HG03095 (cell line): ENCODE results near the gene GRIK4.
A peak's percentile ranks its signal among the peaks of the same experiment; 100 is the strongest.

Experiments
- ATAC-seq: cut with Tn5 transposase; IDR thresholded peaks from one replicate; pipeline ENCODE4 v1.9.1; 2021; ENCODE audit warnings: moderate library complexity; ENCODE audit not compliant: unreplicated experiment

GRIK4 gene

DNA sequence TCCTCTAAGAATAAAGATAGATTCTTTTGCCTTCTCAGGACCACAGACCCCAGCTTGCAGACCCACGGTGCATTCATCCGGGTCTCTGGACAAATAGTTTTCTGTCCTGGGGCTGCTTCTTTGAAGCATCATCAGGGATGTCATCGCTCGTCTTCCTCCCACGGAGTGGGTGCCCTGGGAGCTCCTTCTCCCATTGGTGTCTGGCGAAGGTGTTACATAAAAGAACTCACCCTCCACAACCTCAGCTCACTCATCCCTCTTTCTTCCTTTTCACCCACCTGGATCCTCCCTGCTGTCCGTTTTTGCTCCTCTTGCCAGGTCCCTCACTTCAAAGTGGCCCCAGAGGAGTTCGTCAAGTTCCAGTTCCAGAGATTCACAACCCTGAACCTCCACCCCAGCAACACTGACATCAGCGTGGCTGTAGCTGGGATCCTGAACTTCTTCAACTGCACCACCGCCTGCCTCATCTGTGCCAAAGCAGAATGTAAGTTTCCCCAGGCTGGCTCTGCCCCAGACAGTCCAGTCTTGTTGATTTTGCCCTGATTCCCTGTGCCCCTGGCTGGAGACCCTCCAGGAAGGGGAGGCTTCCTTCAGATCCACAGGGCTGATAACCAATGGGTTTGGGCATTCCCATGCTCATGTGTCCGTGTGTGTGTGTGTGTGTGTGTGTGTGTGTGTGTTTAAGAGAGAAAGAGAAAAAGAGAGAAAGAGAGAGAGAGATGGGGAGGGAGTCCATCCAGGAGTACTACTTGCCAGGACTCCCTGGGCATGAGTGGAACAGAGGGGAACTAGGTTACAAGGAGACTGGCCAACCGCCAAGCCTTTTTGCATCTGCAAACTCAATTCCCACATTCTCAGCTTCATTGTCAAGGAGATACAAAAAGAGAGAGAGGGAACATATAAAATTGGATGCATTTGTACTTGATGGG lies 308.2 kb downstream of the GRIK4 start:
- ATAC-seq, result no peak

DNA sequence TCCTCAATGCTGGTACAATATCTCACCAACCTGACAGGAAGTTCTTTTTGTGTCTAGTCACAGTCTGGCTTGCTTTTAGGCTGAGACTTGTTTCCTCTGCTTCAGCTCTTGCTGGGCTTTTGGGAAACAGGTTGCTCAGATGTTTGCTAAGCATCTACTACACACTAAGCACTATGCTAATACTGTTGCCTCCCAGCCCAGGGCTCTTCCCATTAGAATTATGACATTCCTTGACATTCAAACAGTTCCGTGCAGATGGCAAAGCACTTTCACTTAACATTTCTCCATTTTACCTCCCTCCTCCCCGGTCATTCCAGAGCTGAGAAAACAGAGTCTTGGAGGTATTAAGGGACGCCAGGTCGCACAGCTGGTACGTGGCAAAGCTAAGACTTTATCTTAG lies 311.6 kb downstream of the GRIK4 start:
- ATAC-seq, result no peak

DNA sequence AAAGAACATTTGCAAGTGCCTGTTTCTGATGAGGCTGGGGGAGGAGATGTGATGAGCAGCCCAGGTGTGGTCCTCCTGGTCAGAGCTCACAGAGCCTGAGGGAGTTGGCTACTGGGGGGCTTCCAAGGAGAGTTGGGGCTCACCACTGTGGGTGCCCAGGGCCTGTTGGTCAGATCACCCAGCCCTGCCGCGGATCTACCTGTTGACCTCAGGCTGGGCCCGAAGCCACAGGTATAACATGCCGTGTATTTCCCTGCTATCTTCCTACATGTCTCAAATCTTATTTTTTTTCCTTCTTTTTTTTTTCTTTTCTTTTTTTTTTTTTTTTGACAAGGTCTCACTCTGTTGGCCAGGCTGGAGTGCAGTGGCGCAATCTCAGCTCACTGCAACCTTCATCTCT lies 312.7 kb downstream of the GRIK4 start:
- no peak for ATAC-seq

DNA sequence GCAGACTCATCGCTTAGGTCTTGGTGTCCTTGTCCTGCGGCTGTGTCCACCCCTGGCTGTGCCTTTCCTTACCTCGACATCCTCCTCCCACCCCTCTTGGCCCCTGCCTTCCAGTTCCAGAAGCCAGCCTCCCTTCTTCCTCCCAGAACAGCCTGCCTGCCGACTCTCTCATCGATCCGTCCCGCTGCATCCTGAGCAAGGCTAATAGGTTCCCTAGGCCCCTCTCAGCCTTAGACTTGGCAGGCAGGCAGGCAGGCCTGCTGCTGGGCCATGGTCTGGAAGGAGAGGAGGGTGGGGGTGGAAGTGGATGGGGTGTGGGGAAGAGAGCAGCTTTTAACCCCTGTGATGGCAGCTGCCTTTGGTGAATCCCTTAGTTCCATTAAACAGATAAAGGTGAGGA lies 315.6 kb downstream of the GRIK4 start:
- ATAC-seq, result no peak

DNA sequence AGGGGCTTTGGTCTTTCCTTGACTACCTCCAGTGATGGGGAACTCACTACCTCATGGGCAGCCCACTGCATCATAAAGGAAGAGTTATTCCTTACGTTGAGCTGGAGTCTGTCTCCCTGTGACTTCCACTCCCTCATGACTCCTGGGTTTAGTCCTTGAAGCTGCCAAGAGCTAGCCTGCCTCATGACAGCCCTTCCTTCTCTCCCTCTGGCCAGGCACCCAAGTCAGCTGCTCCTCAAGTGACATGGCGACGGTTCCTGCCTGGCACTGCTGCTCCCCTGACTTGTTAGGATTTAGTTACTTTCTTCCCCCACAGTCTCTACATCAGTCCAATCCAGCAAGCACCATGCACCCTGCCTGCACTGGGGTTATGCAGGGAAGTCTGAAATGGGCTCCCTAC lies 316.3 kb downstream of the GRIK4 start:
- no peak for ATAC-seq

DNA sequence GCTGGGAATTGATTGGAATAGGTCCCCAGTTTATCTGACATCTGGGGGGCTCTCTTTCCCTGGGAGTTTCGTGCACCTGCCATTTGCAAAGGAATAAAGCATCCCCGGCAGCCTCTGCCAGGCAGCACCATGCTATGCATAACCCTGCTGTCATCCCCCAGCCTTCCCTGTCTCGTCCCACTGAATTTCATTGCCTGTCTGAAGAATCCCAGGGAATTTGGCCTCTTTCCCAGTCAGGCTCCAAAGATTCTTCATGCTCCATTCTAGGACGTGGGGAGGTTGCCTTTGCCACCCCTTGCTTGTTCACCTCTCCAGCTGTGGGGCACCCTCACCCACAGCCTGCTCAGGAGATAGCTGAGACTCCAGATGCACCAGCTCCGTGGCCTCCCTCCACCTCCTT lies 317.3 kb downstream of the GRIK4 start:
- ATAC-seq, result no peak

DNA sequence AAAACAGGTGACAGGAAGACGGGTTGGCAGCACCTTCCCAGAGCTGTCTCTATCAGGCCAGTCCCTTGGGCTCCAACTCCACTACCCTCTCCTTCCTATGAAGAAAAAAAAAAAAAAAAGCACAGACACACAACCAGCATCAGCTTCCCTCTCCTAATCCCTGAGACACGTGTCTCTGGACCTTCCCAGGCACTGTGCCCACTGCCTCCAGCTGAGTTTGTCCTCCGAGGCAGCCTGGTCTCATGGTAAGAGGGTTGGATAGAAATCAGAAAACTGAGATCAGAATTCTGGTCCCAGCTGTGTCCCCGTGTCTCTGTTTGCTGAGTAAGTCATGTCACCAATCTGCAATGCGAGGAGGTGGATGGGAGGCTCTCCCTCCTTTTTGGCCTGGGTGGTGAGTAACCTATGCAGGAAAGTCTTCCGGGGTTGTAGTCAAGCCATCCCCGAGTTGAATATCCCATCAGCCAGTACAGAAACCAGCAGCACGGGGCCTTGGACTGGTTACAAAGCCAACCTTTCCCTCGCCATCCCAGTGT lies 318.6 kb downstream of the GRIK4 start:
- ATAC-seq, result no peak

DNA sequence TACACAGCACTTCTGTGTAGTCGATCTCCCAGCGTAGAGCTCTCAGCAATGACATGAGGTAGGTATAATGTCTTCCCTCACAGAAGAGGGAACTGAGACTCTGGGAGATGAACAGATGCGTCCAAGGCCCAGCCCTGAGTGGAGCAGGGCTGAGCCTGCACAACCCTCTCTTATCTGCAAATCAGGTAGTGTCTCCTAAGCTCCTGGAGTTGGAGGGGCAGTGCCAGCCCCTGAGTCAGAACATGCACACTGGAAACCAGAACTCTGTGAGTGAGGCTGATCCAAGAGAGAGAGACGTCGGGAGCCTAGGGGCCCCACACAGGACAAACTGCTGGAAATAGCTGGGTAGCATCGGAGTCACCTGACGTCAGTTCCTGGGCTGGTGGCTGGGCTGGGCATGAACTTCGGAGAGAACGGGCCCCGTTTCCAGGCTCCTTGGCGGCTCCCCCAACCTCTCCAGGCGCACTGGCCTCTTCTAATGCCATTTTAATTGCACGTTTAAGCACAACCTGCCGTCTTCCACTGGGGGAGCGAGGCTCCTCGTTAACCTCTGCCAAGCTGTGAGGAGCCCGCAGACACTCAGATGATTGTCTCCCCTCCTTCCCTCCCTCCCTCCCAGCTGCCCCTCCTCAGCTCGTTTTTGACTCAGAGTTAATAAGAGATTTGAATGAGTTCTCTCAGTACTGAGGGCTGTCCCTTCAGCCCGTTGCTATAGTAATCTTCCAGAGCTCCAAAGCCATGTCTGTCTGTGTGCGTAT lies 321.1 kb downstream of the GRIK4 start:
- no peak for ATAC-seq

DNA sequence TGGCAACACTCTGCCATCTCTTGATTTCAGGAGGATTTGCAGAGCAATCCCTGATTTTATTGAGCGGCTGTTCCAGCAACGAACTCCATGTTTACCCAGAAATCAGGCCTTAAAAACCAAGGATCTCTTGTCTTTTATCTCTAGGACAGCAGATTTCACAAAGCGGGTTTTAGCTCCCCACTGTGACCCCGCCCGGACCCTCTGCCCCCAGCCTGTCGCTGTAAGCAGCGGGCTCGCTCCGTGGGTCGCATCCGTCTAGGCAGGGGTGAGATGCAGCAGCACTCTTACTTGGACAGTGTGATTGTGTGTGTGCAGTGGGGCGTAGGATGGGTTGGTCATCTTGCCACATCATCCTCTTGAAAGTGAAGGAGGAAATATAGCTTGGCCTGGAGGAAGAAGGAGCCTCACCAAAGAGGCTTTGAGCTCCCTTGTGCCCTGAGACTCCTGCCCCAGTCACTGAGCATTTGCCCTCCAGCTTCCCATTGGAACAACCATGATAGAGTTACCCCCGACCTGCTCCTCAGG lies 323.2 kb downstream of the GRIK4 start:
- no peak for ATAC-seq

DNA sequence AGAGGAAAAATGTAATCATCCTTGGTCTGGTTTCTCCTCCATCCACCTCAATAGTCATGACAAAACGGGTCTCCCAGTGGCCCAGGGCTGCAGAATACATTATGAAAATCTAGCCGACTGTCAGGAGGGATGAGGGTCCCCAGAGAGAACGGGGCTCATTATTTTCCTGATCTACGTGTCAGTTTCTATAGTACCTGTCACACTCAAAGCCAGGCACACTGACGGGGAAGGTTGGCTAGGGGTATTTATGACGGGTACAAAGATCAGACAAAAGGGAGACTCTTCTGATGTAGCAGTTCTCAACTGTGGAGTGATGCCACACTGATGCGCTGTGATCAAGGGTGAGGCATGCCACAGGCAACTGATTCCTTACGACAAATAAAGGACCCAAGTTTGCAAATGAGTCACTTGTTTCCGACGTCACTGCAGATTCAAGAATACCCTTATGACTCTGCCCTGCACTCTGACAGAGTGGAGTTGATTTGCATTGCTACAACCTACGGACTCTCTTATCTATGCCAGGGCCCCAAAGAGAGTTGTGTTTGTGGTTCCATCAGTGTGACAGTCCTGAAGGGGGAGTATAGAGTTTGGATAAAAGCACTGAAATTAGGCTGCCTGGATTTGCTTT lies 324.2 kb downstream of the GRIK4 start:
- peak; percentile 87 for ATAC-seq

DNA sequence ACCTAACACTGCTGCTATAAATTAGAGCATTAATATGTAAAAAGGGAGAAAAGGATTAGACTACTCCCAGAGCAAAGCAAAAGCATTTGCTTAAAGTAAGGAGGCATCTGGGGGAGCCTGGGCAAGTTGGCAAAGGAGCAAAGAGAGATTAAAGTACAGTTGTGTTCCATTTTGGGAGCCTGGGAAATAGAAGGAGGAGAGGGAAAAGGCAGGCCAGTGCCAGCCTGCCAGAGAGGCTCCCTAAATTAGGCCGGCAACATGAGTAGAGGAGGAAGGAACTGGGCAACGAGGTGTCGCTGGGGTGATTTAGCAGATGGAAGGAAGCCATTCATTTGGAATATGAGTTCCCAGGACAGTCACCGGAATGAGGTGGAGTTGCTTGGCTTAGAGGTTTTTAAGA lies 326.1 kb downstream of the GRIK4 start:
- no peak for ATAC-seq

DNA sequence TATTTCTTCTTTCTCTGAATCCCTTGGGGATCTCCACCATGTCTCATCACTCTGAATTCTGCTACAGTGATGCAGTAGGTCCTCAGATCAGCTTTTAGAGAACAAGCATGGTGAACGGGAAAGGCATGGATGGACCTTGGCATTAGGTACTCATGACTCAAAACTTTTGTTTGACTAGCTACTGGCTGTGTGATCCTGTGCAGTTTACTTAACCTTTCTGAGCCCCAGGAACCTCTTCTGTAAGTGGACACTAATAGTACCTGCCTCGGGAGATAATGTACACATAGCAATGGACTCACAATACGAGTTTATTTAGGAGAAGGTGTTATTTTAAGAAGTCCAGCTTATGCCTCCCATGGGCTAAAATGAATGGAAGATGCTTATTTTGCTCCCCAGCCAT lies 327.7 kb downstream of the GRIK4 start:
- ATAC-seq, result no peak

DNA sequence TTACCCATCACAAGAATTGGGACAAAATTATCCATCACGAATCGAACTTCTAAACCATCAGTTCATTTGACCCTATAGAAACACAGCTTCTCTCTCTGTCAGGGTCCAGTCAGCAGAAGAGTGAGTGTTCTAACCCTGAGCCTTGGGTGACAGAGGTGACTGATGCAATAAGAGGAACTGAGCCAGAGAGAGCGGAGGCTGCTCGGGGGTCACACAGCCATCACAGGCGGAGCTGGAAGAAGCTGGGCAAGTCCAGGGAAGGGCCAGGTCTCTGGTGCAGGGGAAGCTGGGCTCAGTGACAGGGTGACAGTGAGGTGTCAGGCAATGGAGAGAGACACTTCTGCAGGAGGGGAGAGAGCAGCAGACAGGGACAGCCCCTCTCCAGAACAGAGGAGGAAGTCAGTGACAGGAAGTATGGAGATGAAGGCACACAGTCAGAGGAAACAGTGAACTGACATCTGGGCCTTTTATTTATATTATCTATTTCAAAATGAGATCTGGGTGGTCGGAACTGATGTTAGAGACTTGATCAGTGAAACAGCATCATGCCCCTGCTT lies 328.4 kb downstream of the GRIK4 start:
- ATAC-seq, result no peak

DNA sequence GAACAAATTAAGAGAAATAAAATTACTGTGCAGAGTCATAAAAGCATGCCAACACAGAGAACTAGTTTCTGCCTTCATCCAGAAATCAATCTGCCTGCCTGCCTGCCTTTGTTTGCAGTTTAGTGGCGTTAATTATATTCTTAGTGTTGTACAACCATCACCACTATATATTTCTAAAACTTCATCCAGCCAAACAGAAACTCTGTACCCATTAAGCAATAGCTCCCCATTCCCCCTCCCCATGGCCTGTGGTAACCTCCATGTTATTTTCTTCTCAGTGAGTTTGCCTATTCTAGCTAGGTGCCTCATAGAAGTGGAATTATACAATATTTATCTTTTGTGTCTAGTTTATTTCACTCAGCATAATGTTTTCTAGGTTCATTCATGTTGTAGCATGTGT lies 329.1 kb downstream of the GRIK4 start:
- ATAC-seq, result no peak

DNA sequence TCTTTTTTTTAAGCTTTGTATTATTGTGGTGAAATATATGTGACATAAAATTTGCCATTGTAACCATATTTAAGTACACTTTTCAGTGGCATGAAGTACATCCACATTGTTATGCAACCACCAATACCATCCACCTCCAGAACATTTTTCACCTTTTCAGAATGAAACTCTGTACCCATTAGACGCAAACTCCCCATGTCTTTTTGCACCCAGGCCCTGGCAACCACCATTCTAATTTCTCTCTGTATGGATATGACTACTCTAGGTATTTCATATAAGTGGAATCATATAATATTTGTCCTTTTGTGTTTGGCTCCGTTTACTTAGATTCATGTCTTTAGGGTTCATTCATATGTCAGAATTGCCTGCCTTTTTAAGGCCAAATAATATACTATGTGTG lies 329.5 kb downstream of the GRIK4 start:
- ATAC-seq, result no peak

DNA sequence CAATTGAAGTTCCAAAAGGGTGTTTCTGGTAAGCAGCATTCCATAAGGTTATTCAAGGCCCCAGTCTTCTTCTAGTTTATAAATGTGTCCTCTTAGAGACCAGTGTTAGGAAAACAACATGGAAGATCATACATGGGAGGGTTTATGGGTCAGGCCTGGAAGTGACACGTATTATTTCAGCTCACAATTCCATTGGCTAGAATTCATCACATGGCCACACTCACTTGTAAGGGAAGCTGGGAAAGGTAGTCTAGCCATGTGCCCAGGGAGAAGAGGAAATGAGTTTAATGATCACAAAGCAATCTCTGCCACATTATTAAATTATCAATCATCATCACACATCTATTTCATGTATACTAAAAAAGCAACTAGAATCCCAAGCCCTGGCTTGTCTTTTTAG lies 330.6 kb downstream of the GRIK4 start:
- ATAC-seq, result no peak

DNA sequence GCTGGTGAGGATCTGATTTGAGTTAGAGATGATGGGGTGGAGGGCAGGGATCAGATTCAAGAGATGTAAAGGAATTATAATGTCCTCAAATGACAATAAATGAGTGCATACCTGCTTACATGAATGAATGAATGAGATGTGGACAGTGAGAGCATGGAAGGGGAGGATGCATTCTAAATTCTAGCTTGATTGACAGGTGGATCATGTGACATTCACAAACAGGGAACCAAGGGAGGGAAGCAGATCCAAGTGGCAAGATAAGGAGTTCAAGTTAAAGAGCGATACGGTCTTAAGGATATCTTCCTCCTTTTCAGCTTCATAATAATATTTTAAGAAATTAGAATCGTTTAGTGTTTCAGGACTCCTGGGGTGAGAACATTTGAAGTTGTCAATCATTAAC lies 341.9 kb downstream of the GRIK4 start:
- ATAC-seq, result no peak

DNA sequence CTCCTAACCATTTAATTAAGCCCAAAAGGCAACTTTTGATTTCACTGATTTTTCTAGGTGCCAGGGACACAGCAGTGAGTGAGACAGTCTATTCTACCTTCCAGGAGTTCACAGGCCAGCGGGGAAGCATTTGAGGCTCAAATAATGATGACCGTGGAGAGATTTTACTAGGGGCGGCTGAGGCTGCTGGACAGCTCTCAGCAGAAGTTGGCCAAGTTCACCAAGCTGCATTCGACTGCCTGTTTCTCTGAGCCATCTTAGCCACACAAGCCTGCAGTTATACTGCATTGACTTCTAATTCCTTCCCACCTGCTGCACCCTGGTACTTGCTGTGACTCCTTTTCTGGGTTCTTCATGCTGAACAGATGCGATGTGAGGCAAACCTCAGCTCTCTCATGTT lies 343.4 kb downstream of the GRIK4 start:
- ATAC-seq, result no peak

DNA sequence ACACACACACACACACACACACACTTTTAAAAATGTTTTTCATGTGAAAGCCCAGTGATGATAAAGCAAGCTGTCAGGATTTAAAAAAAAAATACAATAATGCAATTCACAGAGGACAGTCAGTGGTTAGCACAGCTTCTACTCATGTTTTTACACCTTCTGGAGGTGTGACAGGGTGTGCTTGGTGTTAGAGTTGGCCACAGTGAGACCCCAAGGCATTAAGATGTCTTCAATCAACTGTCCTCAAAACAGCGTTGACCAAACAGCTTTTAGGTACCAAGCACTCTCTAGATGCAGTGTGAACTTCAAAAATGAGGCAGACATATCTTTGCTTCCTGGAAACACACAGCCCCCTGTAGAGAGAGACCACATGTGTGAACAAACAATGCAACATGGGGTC lies 346.0 kb downstream of the GRIK4 start:
- no peak for ATAC-seq

DNA sequence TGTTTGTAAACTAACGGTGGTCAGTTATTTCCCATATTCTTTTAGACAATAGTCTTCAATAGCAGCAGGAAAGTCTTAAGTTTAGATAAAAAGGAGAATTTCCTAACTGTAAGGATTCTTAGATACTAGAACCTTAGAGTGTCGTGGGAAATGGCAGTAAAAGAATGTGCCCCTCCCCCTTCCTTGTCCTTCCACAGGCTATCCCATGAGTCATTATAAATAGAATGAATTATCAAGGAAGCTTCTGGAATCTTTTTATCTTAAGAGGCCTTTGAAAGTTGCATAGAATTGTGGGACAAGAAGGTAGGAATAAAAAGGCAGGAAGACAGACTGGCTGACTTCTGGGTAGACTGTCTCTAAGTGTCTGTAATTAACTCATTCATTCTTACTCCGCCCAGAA lies 347.2 kb downstream of the GRIK4 start:
- no peak for ATAC-seq
